ENCODE results near the gene TARBP2. TPM values are rescaled to one million over a fixed set of nuclear protein-coding genes. Genes with fewer than 3 reads are reported as not detected.
A peak's percentile ranks its signal among the peaks of the same experiment; 100 is the strongest.

TARBP2 gene
- 10 to 100 TPM; 11.1 to 18.9 TPM for total RNA-seq

GRCh38 chr12:53500776-53501614 lies at the start of gene TARBP2:
TSS of gene TARBP2 (plus strand) at chr12:53501283. CDS start at chr12:53501409, 126 bp downstream.
- Histone ChIP-seq H3K4me1 (peaks cover 0 to 38% of the 10 kb centered on the region in 2 donors), H3K27me3 (no peaks in the 10 kb centered on the region), H3K36me3 (peaks cover 6% of the 10 kb centered on the region), H3K27ac (peak within 1 kb of the TSS; percentile 98), H3K4me3 (peak within 1 kb of the TSS; percentile 68 to 71), H3K9me3 (no peaks in the 10 kb centered on the region)
- TF ChIP-seq, protein P1, sequence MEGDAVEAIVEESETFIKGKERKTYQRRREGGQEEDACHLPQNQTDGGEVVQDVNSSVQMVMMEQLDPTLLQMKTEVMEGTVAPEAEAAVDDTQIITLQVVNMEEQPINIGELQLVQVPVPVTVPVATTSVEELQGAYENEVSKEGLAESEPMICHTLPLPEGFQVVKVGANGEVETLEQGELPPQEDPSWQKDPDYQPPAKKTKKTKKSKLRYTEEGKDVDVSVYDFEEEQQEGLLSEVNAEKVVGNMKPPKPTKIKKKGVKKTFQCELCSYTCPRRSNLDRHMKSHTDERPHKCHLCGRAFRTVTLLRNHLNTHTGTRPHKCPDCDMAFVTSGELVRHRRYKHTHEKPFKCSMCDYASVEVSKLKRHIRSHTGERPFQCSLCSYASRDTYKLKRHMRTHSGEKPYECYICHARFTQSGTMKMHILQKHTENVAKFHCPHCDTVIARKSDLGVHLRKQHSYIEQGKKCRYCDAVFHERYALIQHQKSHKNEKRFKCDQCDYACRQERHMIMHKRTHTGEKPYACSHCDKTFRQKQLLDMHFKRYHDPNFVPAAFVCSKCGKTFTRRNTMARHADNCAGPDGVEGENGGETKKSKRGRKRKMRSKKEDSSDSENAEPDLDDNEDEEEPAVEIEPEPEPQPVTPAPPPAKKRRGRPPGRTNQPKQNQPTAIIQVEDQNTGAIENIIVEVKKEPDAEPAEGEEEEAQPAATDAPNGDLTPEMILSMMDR (IDR thresholded peaks at IDR 0.05), result no peak
- peak; percentile 100 for DNase-seq (ENCODE audit: low spot score)

DNA sequence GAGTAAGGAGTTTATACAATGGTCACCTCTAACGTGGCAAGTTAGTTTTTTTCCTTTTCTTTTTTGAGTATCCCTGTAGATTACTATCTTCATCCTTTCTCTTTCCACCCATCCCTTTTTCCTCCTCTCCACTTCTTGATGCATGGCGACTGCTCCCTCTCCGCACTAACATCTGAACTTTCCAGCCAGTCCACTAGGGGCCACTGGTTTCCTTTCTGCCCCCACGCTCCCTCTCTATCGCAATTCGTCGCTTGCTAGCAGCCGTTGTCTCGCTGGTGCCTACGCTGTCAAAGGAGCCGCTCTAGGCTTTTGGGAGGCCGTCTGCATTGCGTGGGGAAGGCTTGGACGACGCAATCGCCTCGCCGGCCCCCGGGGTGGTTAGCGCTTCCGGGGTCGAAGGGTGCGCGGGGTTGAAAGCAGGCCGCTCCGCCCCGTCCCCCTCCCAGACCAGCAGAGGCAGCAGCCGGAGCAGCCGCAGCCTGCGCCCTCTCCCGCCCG lies 49.4 kb upstream of the TARBP2 start, which contains the start of gene PCBP2:
Gene PCBP2, plus strand, starts transcription at position 442 of the 498 bp plus-strand sequence. CDS start 2,699 bp downstream, outside the sequence.
- Histone ChIP-seq H3K27ac (peak within 1 kb of the TSS; percentile 97 to 98), H3K4me3 (peak within 1 kb of the TSS; percentile 78 to 84), H3K27me3 (no peaks in the 10 kb centered on the region), H3K9me3 (no peaks in the 10 kb centered on the region), H3K36me3 (peaks cover 27% of the 10 kb centered on the region), H3K4me1 (peaks cover 0 to 34% of the 10 kb centered on the region in 2 donors)
- TF ChIP-seq, protein P1 (IDR thresholded peaks at IDR 0.05), result peak; percentile 83 to 90
- peak; percentile 98 for DNase-seq (ENCODE audit: low spot score)

- no peaks in the 10 kb centered on the region for H3K27me3 ChIP-seq
- peak; percentile 85 for DNase-seq (ENCODE audit: low spot score)
- no peaks in the 10 kb centered on the region for H3K9me3 ChIP-seq
- peak overlapping the region; percentile 78 to 84 for H3K4me3 ChIP-seq
- peak overlapping the region; percentile 97 to 98 for H3K27ac ChIP-seq
- TF ChIP-seq, protein P1 (IDR thresholded peaks at IDR 0.05), result peak; percentile 52 to 76
- H3K4me1 ChIP-seq, result peaks cover 0 to 35% of the 10 kb centered on the region in 2 donors
- peaks cover 34% of the 10 kb centered on the region for H3K36me3 ChIP-seq
Observed at GRCh38 chr12:53452159-53453077, 48.7 kb upstream of the TARBP2 start.

DNA sequence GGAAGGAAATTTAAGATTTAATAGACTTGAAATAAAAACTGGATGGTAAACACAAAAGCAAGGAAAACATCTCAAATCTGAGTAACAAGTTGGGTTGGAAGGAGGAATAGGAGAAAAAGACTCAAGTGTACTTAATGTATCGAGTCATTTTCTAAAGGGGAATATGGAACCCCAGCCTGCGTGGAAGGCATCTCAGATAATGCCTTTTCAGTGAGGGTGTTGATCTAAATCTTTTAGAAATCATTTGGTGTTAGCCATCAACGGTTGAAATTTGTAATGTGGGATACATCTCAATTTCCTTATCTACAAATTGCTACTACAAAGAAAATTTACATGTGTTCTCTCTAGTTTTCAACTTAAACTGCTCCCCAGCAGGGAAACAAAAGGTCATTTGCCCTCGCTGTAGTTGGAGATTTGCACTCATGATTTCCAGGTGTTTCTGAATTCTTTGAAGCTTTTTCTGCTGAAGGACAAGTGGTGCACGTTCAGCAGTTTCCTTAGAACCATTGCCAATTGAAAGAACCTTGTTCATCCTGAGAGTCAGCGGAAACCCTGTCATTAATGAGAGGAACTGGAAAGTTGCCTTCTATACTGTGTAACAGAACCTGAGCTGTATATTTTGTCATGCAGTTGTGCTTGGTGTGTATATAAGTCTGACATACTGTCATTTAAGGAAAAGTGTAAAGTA lies 47.0 kb upstream of the TARBP2 start:
- H3K27ac ChIP-seq, result no peak overlapping the region
- H3K36me3 ChIP-seq, result peaks cover 51% of the 10 kb centered on the region
- no peaks in the 10 kb centered on the region for H3K9me3 ChIP-seq
- DNase-seq (ENCODE audit: low spot score), result no peak
- H3K4me3 ChIP-seq, result peak overlapping the region in 1 of 2 donors; percentile 78
- TF ChIP-seq, protein P1 (IDR thresholded peaks at IDR 0.05), result no peak
- H3K27me3 ChIP-seq, result no peaks in the 10 kb centered on the region
- H3K4me1 ChIP-seq, result peaks cover 0 to 35% of the 10 kb centered on the region in 2 donors

DNA sequence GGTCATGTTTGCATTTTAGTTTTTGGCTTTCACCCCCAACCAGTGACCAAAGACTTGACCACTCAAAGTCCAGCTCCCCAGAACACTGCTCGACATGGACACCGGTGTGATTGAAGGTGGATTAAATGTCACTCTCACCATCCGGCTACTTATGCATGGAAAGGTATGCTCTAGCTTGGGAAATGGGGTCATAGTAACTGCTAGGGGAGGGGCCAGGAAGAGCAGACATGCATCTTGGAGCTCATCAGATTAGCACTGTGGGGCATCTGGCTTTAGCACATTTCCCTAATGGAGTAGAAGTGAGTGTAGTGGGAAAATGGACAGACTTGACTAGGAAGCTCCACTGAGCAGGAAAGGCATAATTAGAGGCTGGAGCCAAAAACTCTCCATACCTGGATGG lies 46.4 kb upstream of the TARBP2 start:
- Histone ChIP-seq H3K27ac (no peak overlapping the region), H3K9me3 (no peaks in the 10 kb centered on the region), H3K4me1 (peaks cover 0 to 35% of the 10 kb centered on the region in 2 donors), H3K36me3 (peaks cover 57% of the 10 kb centered on the region), H3K27me3 (no peaks in the 10 kb centered on the region), H3K4me3 (no peak overlapping the region)
- DNase-seq (ENCODE audit: low spot score), result no peak
- TF ChIP-seq, protein P1 (IDR thresholded peaks at IDR 0.05), result no peak
